Vagina (tissue), 2 donors: ENCODE results near the gene PDZK1.

ENCODE experiments used
- POLR2A ChIP-seq, 2 donors: fragments of 450-650 bp; IDR thresholded peaks; one replicate each; pipeline ENCODE4 v1.6.1; 2017; ENCODE audit warnings: antibody characterized with exemption in 2 of 2, mild to moderate bottlenecking in 2 of 2, moderate library complexity in 2 of 2
- POLR2AphosphoS5 ChIP-seq, 2 donors: sonication (generic); formaldehyde crosslinking; IDR thresholded peaks; one replicate each; pipeline ENCODE4 v1.9.0; 2017; ENCODE audit warnings: antibody characterized with exemption in 2 of 2, mild to moderate bottlenecking in 2 of 2, low read depth in 1 of 2; ENCODE audit not compliant: insufficient read depth in 1 of 2
- TF ChIP-seq, protein P1 (sequence below), 3 experiments: fragments of 450-650 bp in 2 of 3; fragments of 200-600 bp in 1 of 3; sonication (generic) in 1 of 3; IDR thresholded peaks; one replicate each; pipeline ENCODE4 v1.5.1; 2017 to 2019; ENCODE audit warnings: antibody characterized with exemption in 3 of 3, mild to moderate bottlenecking in 2 of 3, moderate library complexity in 2 of 3

DNA sequence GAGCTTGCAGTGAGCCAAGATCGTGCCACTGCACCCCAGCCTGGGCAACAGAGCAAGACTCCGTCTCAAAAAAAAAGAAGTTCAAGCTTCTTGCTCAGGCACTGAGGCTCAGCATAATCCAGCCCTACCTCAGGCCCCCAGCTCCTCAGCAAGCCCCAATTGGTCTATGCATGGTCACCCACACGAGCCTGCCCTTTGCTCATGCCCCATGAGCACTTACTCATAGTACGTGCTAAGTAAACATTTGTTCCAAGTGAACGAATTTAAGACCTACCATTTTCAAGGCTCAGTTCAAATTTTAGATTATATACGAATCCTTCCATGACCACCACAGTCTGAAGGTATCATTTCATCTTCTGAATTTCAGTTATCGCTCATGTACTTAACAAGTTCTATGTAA is 4.3 kb downstream of the PDZK1 start:
- TF ChIP-seq, protein P1, sequence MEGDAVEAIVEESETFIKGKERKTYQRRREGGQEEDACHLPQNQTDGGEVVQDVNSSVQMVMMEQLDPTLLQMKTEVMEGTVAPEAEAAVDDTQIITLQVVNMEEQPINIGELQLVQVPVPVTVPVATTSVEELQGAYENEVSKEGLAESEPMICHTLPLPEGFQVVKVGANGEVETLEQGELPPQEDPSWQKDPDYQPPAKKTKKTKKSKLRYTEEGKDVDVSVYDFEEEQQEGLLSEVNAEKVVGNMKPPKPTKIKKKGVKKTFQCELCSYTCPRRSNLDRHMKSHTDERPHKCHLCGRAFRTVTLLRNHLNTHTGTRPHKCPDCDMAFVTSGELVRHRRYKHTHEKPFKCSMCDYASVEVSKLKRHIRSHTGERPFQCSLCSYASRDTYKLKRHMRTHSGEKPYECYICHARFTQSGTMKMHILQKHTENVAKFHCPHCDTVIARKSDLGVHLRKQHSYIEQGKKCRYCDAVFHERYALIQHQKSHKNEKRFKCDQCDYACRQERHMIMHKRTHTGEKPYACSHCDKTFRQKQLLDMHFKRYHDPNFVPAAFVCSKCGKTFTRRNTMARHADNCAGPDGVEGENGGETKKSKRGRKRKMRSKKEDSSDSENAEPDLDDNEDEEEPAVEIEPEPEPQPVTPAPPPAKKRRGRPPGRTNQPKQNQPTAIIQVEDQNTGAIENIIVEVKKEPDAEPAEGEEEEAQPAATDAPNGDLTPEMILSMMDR (IDR thresholded peaks at IDR 0.05): no peak
- TF ChIP-seq POLR2AphosphoS5 (IDR thresholded peaks at IDR 0.05; ENCODE audit: insufficient read depth in 1 of 2, low read depth in 1 of 2) (no peak), POLR2A (IDR thresholded peaks at IDR 0.05) (no peak)
